Immature natural killer cell (primary cell): ENCODE results near the gene UBE2I. TPM values are rescaled to one million over a fixed set of nuclear protein-coding genes. Genes with fewer than 3 reads are reported as not detected.
A peak's percentile ranks its signal among the peaks of the same experiment; 100 is the strongest.
"Not testable (repeated sequence)": the region's sequence is repeated elsewhere in the genome, so short reads cannot be mapped to it uniquely, and the experiment has no call there.

Experiments used
- DNase-seq, 3 donors: peaks; one replicate each; pipeline ENCODE4 v3.0.0; 2022; ENCODE audit warnings: mixed read lengths in 1 of 3
- H3K27ac Mint-ChIP-seq, 6 donors: one replicate each; pipeline ENCODE4 v1.8.0; 2020; ENCODE audit warnings: mixed read lengths in 6 of 6, mild to moderate bottlenecking in 5 of 6, inconsistent platforms in 4 of 6, moderate library complexity in 3 of 6
- H3K27me3 Mint-ChIP-seq, 3 donors: one replicate each; pipeline ENCODE4 v1.8.0; 2020 to 2021; ENCODE audit warnings: low read depth in 3 of 3, mild to moderate bottlenecking in 3 of 3, mixed read lengths in 3 of 3, moderate library complexity in 3 of 3, inconsistent platforms in 1 of 3
- H3K36me3 Mint-ChIP-seq, 3 donors: one replicate each; pipeline ENCODE4 v1.8.0; 2020; ENCODE audit warnings: mixed read lengths in 3 of 3, inconsistent platforms in 2 of 3, mild to moderate bottlenecking in 2 of 3
- H3K4me1 Mint-ChIP-seq, 2 donors: one replicate each; pipeline ENCODE4 v1.8.0; 2020; ENCODE audit warnings: inconsistent platforms in 2 of 2, mild to moderate bottlenecking in 2 of 2, mixed read lengths in 2 of 2, moderate library complexity in 1 of 2
- H3K4me3 Mint-ChIP-seq, 5 donors: one replicate each; pipeline ENCODE4 v1.8.0; 2020; ENCODE audit warnings: mild to moderate bottlenecking in 5 of 5, mixed read lengths in 5 of 5, inconsistent platforms in 3 of 5, moderate library complexity in 3 of 5
- H3K9me3 Mint-ChIP-seq, 6 donors: one replicate each; pipeline ENCODE4 v1.8.0; 2020; ENCODE audit warnings: mild to moderate bottlenecking in 6 of 6, mixed read lengths in 6 of 6, inconsistent platforms in 4 of 6, moderate library complexity in 3 of 6
- polyA plus RNA-seq, 3 donors: library from polyadenylated mRNA; unstranded; fragments of 300-500 nt; fragmentation: Illumina TruSeq; gene quantifications; one replicate each; pipeline ENCODE4 v1.2.3, GENCODE V29; 2021

UBE2I gene
- 100 to 1,000 TPM in 2 of 3 donors, 10 to 100 TPM in 1; 94.1 to 119 (median 101) TPM for polyA plus RNA-seq

GRCh38 chr16:1308977-1309885 lies at the start of gene UBE2I:
UBE2I (plus strand) TSS chr16:1309636; CDS start chr16:1314031, 4,395 bp downstream.
- DNase-seq = peak; percentile 99
- peaks cover 6 to 16% (median 15%) of the 10 kb centered on the region in 3 donors for H3K27me3 Mint-ChIP-seq
- peak within 1 kb of the TSS; percentile 98 to 100 (median 99) for H3K27ac Mint-ChIP-seq
- H3K4me3 Mint-ChIP-seq = peak within 1 kb of the TSS; percentile 97 to 99 (median 98)
- no peaks in the 10 kb centered on the region for H3K9me3 Mint-ChIP-seq
- H3K36me3 Mint-ChIP-seq = peaks cover 0 to 3% (median 0%) of the 10 kb centered on the region in 3 donors
- H3K4me1 Mint-ChIP-seq = peaks cover 29 to 44% of the 10 kb centered on the region in 2 donors

- Mint-ChIP-seq H3K27ac (no peak overlapping the region), H3K36me3 (no peaks in the 10 kb centered on the region), H3K4me1 (peaks cover 6 to 7% of the 10 kb centered on the region in 2 donors), H3K9me3 (no peaks in the 10 kb centered on the region), H3K27me3 (peaks cover 0 to 3% (median 0%) of the 10 kb centered on the region in 3 donors), H3K4me3 (no peak overlapping the region)
- no peak for DNase-seq
Observed at GRCh38 chr16:1259760-1260068, 49.7 kb upstream of the UBE2I start.

DNA sequence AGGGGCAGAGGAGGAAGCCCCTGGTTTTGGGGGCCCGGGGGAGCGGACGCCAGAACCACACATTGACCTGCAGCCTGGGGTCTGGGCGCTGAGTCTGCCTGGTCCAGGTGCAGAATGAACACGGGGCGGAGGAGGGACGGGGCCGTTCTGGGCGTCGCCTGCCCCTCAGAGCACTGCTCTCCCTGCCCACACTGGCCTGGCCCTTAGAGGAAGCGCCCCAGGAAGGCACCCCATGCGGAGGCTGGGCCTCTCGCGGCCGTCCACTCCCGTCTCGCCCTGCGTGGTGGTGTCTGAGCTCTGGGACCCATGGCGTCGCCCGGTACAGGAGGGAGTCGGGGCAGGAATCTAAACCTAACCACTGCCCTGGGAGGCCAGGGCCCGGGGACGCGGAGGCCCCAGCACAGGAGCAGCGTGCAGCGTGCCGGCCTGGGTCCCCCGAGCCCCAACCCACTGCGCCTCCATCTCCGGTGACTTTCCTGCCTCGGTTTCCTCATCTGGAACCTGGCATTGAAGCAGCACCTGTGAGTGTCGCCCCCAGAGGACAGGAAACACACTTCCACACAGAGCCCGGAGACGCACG lies 49.2 kb upstream of the UBE2I start:
- peaks cover 6 to 7% of the 10 kb centered on the region in 2 donors for H3K4me1 Mint-ChIP-seq
- peaks cover 0 to 3% (median 2%) of the 10 kb centered on the region in 3 donors for H3K27me3 Mint-ChIP-seq
- no peak overlapping the region for H3K4me3 Mint-ChIP-seq
- H3K36me3 Mint-ChIP-seq = no peaks in the 10 kb centered on the region
- DNase-seq = no peak
- peak overlapping the region in 1 of 6 donors; percentile 37 for H3K27ac Mint-ChIP-seq
- no peaks in the 10 kb centered on the region for H3K9me3 Mint-ChIP-seq

GRCh38 chr16:1261131-1261892 lies 48.1 kb upstream of the UBE2I start:
- no peak overlapping the region for H3K4me3 Mint-ChIP-seq
- DNase-seq = no peak

GRCh38 chr16:1262210-1262845 lies 47.1 kb upstream of the UBE2I start:
- peaks cover 2 to 3% (median 2%) of the 10 kb centered on the region in 3 donors for H3K27me3 Mint-ChIP-seq
- H3K4me3 Mint-ChIP-seq = no peak overlapping the region
- peaks cover 6 to 7% of the 10 kb centered on the region in 2 donors for H3K4me1 Mint-ChIP-seq
- DNase-seq = no peak
- no peak overlapping the region for H3K27ac Mint-ChIP-seq
- H3K36me3 Mint-ChIP-seq = no peaks in the 10 kb centered on the region
- no peaks in the 10 kb centered on the region for H3K9me3 Mint-ChIP-seq

More at GRCh38 chr16:1261131-1261892, 48.1 kb upstream of the UBE2I start:
- H3K9me3 Mint-ChIP-seq = no peaks in the 10 kb centered on the region
- peaks cover 0 to 3% (median 2%) of the 10 kb centered on the region in 3 donors for H3K27me3 Mint-ChIP-seq
- peaks cover 6 to 7% of the 10 kb centered on the region in 2 donors for H3K4me1 Mint-ChIP-seq
- H3K27ac Mint-ChIP-seq = no peak overlapping the region
- no peaks in the 10 kb centered on the region for H3K36me3 Mint-ChIP-seq

- Mint-ChIP-seq H3K27ac (no peak overlapping the region), H3K36me3 (no peaks in the 10 kb centered on the region), H3K4me1 (peaks cover 6 to 7% of the 10 kb centered on the region in 2 donors), H3K9me3 (no peaks in the 10 kb centered on the region), H3K4me3 (no peak overlapping the region), H3K27me3 (peaks cover 2 to 3% (median 2%) of the 10 kb centered on the region in 3 donors)
- no peak for DNase-seq
Observed at GRCh38 chr16:1262846-1263221, 46.6 kb upstream of the UBE2I start.

DNA sequence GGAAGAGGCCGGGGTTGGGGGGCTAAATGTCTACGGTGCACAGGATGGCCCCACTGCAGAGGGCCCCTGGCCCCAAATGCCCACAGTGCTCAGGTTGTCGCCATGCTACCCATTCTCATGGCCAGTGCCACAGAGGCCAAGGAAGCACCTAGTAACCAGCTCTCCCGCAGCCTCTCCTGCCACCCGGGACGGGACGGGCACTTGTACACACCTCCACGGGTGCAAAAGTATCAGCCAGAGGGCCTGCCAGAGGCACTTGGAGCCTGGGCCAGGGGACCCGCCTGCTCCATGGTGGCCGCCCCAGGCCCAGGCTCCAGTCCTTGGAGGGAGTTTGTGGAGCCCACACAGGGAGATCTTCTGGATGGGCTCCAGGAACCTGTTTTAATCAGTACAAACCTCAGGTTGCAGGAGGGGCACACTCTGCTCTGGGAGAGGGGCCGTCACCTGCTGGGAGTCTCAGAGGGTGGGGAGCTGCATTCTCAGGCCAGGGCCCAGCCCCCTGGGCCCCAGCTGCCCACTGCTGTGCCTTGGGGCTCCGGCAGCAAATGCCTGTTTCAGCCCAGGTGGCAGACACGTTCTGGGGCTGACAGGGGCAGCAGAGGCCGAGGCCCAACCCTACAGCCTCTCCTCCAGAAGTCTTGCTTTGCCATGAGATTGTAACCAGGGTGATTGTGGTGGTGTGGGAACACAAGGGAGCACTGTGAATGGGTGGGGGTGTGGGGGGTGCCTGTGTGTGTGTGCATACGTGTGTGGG lies 45.7 kb upstream of the UBE2I start:
- Mint-ChIP-seq H3K9me3 (no peaks in the 10 kb centered on the region), H3K36me3 (no peaks in the 10 kb centered on the region), H3K27ac (no peak overlapping the region), H3K4me3 (no peak overlapping the region), H3K27me3 (peaks cover 2 to 3% (median 2%) of the 10 kb centered on the region in 3 donors), H3K4me1 (peaks cover 5 to 6% of the 10 kb centered on the region in 2 donors)
- DNase-seq = no peak

- Mint-ChIP-seq H3K27me3 (peaks cover 2 to 3% (median 2%) of the 10 kb centered on the region in 3 donors), H3K4me1 (peaks cover 0 to 1% of the 10 kb centered on the region in 2 donors), H3K27ac (peak overlapping the region in 1 of 6 donors; percentile 22), H3K4me3 (no peak overlapping the region), H3K36me3 (no peaks in the 10 kb centered on the region), H3K9me3 (no peaks in the 10 kb centered on the region)
- no peak for DNase-seq
Observed at GRCh38 chr16:1264345-1265089, 44.9 kb upstream of the UBE2I start.

- H3K27ac Mint-ChIP-seq = no peak overlapping the region
- H3K4me1 Mint-ChIP-seq = peaks cover 0 to 1% of the 10 kb centered on the region in 2 donors
- H3K9me3 Mint-ChIP-seq = no peaks in the 10 kb centered on the region
- H3K36me3 Mint-ChIP-seq = no peaks in the 10 kb centered on the region
- DNase-seq = no peak
- H3K4me3 Mint-ChIP-seq = no peak overlapping the region
- H3K27me3 Mint-ChIP-seq = peaks cover 2 to 3% (median 2%) of the 10 kb centered on the region in 3 donors
Observed at GRCh38 chr16:1265090-1265630, 44.3 kb upstream of the UBE2I start.

- DNase-seq = no peak
- Mint-ChIP-seq H3K36me3 (no peaks in the 10 kb centered on the region), H3K9me3 (no peaks in the 10 kb centered on the region), H3K27ac (no peak overlapping the region), H3K4me3 (no peak overlapping the region), H3K27me3 (peaks cover 2 to 3% (median 3%) of the 10 kb centered on the region in 3 donors), H3K4me1 (no peaks in the 10 kb centered on the region)
Observed at GRCh38 chr16:1265826-1266225, 43.6 kb upstream of the UBE2I start.

- H3K27me3 Mint-ChIP-seq, H3K4me3 Mint-ChIP-seq, DNase-seq, H3K36me3 Mint-ChIP-seq, H3K9me3 Mint-ChIP-seq, H3K4me1 Mint-ChIP-seq, H3K27ac Mint-ChIP-seq: not testable (repeated sequence)
Observed at GRCh38 chr16:1269418-1269817, 40.0 kb upstream of the UBE2I start.

- DNase-seq = no peak
- no peak overlapping the region for H3K4me3 Mint-ChIP-seq
- H3K36me3 Mint-ChIP-seq = no peaks in the 10 kb centered on the region
- peaks cover 3 to 7% (median 5%) of the 10 kb centered on the region in 3 donors for H3K27me3 Mint-ChIP-seq
- H3K4me1 Mint-ChIP-seq = peaks cover 0 to 5% of the 10 kb centered on the region in 2 donors
- H3K27ac Mint-ChIP-seq = no peak overlapping the region
- no peaks in the 10 kb centered on the region for H3K9me3 Mint-ChIP-seq
Observed at GRCh38 chr16:1271380-1271723, 38.1 kb upstream of the UBE2I start.
